GM19452 (cell line): ENCODE data around the gene SYT7.

Experiments
- ATAC-seq: cut with Tn5 transposase; IDR thresholded peaks from one replicate; pipeline ENCODE4 v1.9.1; 2021; ENCODE audit not compliant: unreplicated experiment

SYT7 gene

GRCh38 chr11:61609000-61609979 is 28.4 kb upstream of the SYT7 start:
- no peak for ATAC-seq

GRCh38 chr11:61607920-61608599 is 27.2 kb upstream of the SYT7 start:
- ATAC-seq: no peak

- ATAC-seq: no peak
Measured at GRCh38 chr11:61607426-61607825, 26.6 kb upstream of the SYT7 start.

- no peak for ATAC-seq
Measured at GRCh38 chr11:61603667-61604066, 22.8 kb upstream of the SYT7 start.

GRCh38 chr11:61602775-61603569 is 22.1 kb upstream of the SYT7 start:
- ATAC-seq: no peak

- no peak for ATAC-seq
Measured at GRCh38 chr11:61601512-61601911, 20.6 kb upstream of the SYT7 start.

GRCh38 chr11:61599968-61600710 is 19.3 kb upstream of the SYT7 start:
- ATAC-seq: no peak

- ATAC-seq: no peak
Measured at GRCh38 chr11:61598886-61599868, 18.3 kb upstream of the SYT7 start.

GRCh38 chr11:61598374-61598773 is 17.5 kb upstream of the SYT7 start:
- ATAC-seq: no peak

GRCh38 chr11:61596990-61597389 is 16.1 kb upstream of the SYT7 start:
- no peak for ATAC-seq

GRCh38 chr11:61596542-61596941 is 15.7 kb upstream of the SYT7 start:
- no peak for ATAC-seq

- ATAC-seq: no peak
Measured at GRCh38 chr11:61594907-61595257, 14.0 kb upstream of the SYT7 start.

GRCh38 chr11:61593151-61593550 is 12.3 kb upstream of the SYT7 start:
- no peak for ATAC-seq

GRCh38 chr11:61592176-61592575 is 11.3 kb upstream of the SYT7 start:
- no peak for ATAC-seq

- ATAC-seq: no peak
Measured at GRCh38 chr11:61589961-61590360, 9.1 kb upstream of the SYT7 start.

- no peak for ATAC-seq
Measured at GRCh38 chr11:61588728-61589191, 7.9 kb upstream of the SYT7 start.

- ATAC-seq: no peak
Measured at GRCh38 chr11:61587951-61588727, 7.3 kb upstream of the SYT7 start.

GRCh38 chr11:61587541-61587941 is 6.7 kb upstream of the SYT7 start:
- ATAC-seq: no peak
